HepG2 (cell line): ENCODE data around the gene CD28. TPM values are rescaled to one million over a fixed set of nuclear protein-coding genes. Genes with fewer than 3 reads are reported as not detected.

ENCODE experiments used
- ATAC-seq: fragments of 200-7000 bp; cut with Tn5 transposase; 3 replicates; pipeline ENCODE4 v1.9.1; 2020; ENCODE audit warnings: mild to moderate bottlenecking, moderate library complexity
- BruUV-seq: library from RNA; stranded (reverse); fragments of 400-500 nt; replicated peaks from 2 replicates; lab custom pipeline; 2021; lab: Mats Ljungman, UMichigan
- CTCF ChIA-PET: fragments of 300-600 bp; formaldehyde crosslinking; extraction: SDS; loops from one replicate; lab custom pipeline; 2021; ENCODE audit warnings: low total read pairs, inconsistent platforms, low intra/inter-chr PET ratio; lab: Yijun Ruan, JAX
- POLR2A ChIA-PET: fragments of 350-600 bp; sonication (Branson Sonifier 250); formaldehyde crosslinking; loops from one replicate; lab custom pipeline; 2020; ENCODE audit warnings: antibody characterized with exemption, inconsistent platforms; lab: Yijun Ruan, JAX
- DNase-seq: peaks from one replicate; pipeline ENCODE4 v3.0.0-alpha.2; 2015; ENCODE audit warnings: low spot score
- FAIRE-seq: peaks from 3 replicates; lab custom pipeline; 2011; peaks lifted over from hg19 to GRCh38; lab: Jason Lieb, UNC
- H2AFZ ChIP-seq: one replicate; pipeline ENCODE4 v1.6.1; 2011; ENCODE audit warnings: low read length, inconsistent platforms
- H3K27ac ChIP-seq: fragments of 300-600 bp; 3 replicates; pipeline ENCODE4 v1.8.0; 2011; ENCODE audit warnings: mixed run types, mild to moderate bottlenecking, mixed read lengths, low read length, inconsistent platforms; ENCODE audit not compliant: insufficient read depth; ENCODE audit errors: extremely low read length
- H3K27me3 ChIP-seq, 2 experiments: fragments of 200-600 bp in 1 of 2; 2 replicates in 1 of 2; 3 replicates in 1 of 2; pipeline versions ENCODE4 v1.6.0 to v1.8.0; 2011; ENCODE audit warnings: low read length in 2 of 2, mild to moderate bottlenecking in 2 of 2, moderate library complexity in 2 of 2, inconsistent platforms in 1 of 2; ENCODE audit not compliant: insufficient read depth in 2 of 2, control insufficient read depth in 1 of 2
- H3K36me3 ChIP-seq, 2 experiments: fragments of 200-600 bp in 1 of 2; replicated peaks in 1 of 2; 2 replicates in 1 of 2; 3 replicates in 1 of 2; pipeline versions ENCODE4 v1.5.1 to v1.8.0; 2011; ENCODE audit warnings: low read length in 2 of 2, inconsistent platforms in 1 of 2; ENCODE audit not compliant: insufficient read depth in 2 of 2, control insufficient read depth in 1 of 2
- H3K4me1 ChIP-seq: 2 replicates; pipeline ENCODE4 v1.5.1; 2012; ENCODE audit warnings: low read length, inconsistent platforms; ENCODE audit not compliant: insufficient read depth
- H3K4me2 ChIP-seq: 2 replicates; pipeline ENCODE4 v1.6.0; 2011; ENCODE audit warnings: low read depth, low read length, inconsistent platforms
- H3K4me3 ChIP-seq, 3 experiments: fragments of 200-600 bp in 1 of 3; sonication (generic), shearing (Covaris generic) in 1 of 3; replicated peaks in 1 of 3; 2 replicates each; pipeline ENCODE4 v1.5.1; 2011 to 2016; ENCODE audit warnings: low read length in 3 of 3, inconsistent platforms in 2 of 3, low read depth in 2 of 3, mild to moderate bottlenecking in 2 of 3, control low read depth in 1 of 3, mixed read lengths in 1 of 3; ENCODE audit not compliant: insufficient read depth in 1 of 3
- H3K79me2 ChIP-seq: one replicate; pipeline ENCODE4 v1.6.1; 2011; ENCODE audit warnings: low read length, inconsistent platforms; ENCODE audit not compliant: insufficient read depth
- H3K9ac ChIP-seq: 2 replicates; pipeline ENCODE4 v1.6.0; 2011; ENCODE audit warnings: mild to moderate bottlenecking, low read depth, low read length, inconsistent platforms; ENCODE audit not compliant: insufficient read depth
- H3K9me3 ChIP-seq: 2 replicates; pipeline ENCODE4 v1.5.1; 2012; ENCODE audit warnings: mild to moderate bottlenecking, low read length
- H4K20me1 ChIP-seq: 2 replicates; pipeline ENCODE4 v1.6.0; 2011; ENCODE audit warnings: inconsistent platforms, mild to moderate bottlenecking, low read length, moderate library complexity; ENCODE audit not compliant: insufficient read depth
- FOXA1 ChIP-seq, 2 experiments: fragments of 450-650 bp in 1 of 2; sonication (generic) in 1 of 2; formaldehyde crosslinking in 1 of 2; IDR thresholded peaks; 2 replicates each; pipeline versions ENCODE4 v1.4.0 to v1.6.1; 2016 to 2020; ENCODE audit warnings: missing genetic modification reagents in 1 of 2
- HNRNPH1 ChIP-seq: fragments of 200-400 bp; formaldehyde crosslinking; optimal IDR thresholded peaks from 2 replicates; pipeline ENCODE3; 2017; ENCODE audit warnings: mild to moderate bottlenecking, low read depth, low read length
- HNRNPL ChIP-seq: fragments of 200-400 bp; formaldehyde crosslinking; IDR thresholded peaks from 2 replicates; pipeline ENCODE4 v1.6.1; 2017; ENCODE audit warnings: mild to moderate bottlenecking, low read depth, low read length
- JUNB ChIP-seq: sonication (generic); formaldehyde crosslinking; IDR thresholded peaks from 2 replicates; pipeline ENCODE4 v1.8.0; 2022; ENCODE audit warnings: missing genetic modification reagents, mild to moderate bottlenecking, borderline replicate concordance
- NR1H2 ChIP-seq: sonication (generic); formaldehyde crosslinking; IDR thresholded peaks from 2 replicates; pipeline ENCODE4 v1.8.1; 2022; ENCODE audit warnings: low read depth, missing genetic modification reagents, borderline replicate concordance
- YEATS2 ChIP-seq: sonication (generic); formaldehyde crosslinking; IDR thresholded peaks from 2 replicates; pipeline ENCODE4 v1.4.0; 2020; ENCODE audit warnings: missing genetic modification reagents, borderline replicate concordance
- ZMAT3 ChIP-seq: sonication (generic); formaldehyde crosslinking; conservative IDR thresholded peaks from 2 replicates; pipeline ENCODE4 v1.7.0; 2021; ENCODE audit warnings: missing genetic modification reagents
- ZMYM3 ChIP-seq: sonication (generic); formaldehyde crosslinking; IDR thresholded peaks from 2 replicates; pipeline ENCODE4 v1.5.1; 2020; ENCODE audit warnings: mild to moderate bottlenecking, missing genetic modification reagents
- WGBS: methylation state at CpG from one replicate; pipeline ENCODE4 v1.1.6; 2017; ENCODE audit warnings: low lambda C conversion rate; 5-methylcytosine and 5-hydroxymethylcytosine counted together
- in situ Hi-C: cut with HindIII; loops from 2 replicates; pipeline ENCODE4 v1.10.0; 2017; ENCODE audit warnings: low pct_unique_long_range_greater_than_20kb; ENCODE audit not compliant: extremely low pct_ligation_motif_present
- intact Hi-C: fragments of 100-400 bp; cut with micrococcal nuclease; formaldehyde crosslinking; loops from one replicate; pipeline ENCODE4 v1.10.0; 2022; ENCODE audit not compliant: unreplicated experiment
- polyA plus RNA-seq, 8 experiments: library from polyadenylated mRNA; depleted of rRNA in 3 of 8; stranded (reverse) in 7 of 8; unstranded in 1 of 8; fragments of >200 nt; fragmentation: Illumina TruSeq in 4 of 8; extraction: Trizol in 4 of 8; gene quantifications; 2 replicates each; pipeline versions ENCODE4 v1.2.1 to v1.2.3, GENCODE V29; 2011 to 2016; ENCODE audit warnings: low read depth in 4 of 8, missing spikeins in 1 of 8, mixed read lengths in 1 of 8; ENCODE audit not compliant: insufficient read depth in 1 of 8
- total RNA-seq, 5 experiments: library from RNA; depleted of rRNA; stranded (reverse); fragments of >200 nt; fragmentation: Illumina TruSeq; extraction: Trizol; gene quantifications; 2 replicates each; pipeline ENCODE4 v1.2.3, GENCODE V29; 2016; ENCODE audit warnings: low read depth in 1 of 5
- TF ChIP-seq, protein P1 (sequence below): sonication (generic); formaldehyde crosslinking; conservative IDR thresholded peaks from 2 replicates; pipeline ENCODE4 v1.8.1; 2023; ENCODE audit warnings: missing genetic modification reagents
- TF ChIP-seq, protein P2 (sequence below): IDR thresholded peaks from 2 replicates; pipeline ENCODE4 v1.6.1; 2016; ENCODE audit warnings: missing biosample characterization, missing genetic modification reagents, low read depth
- TF ChIP-seq, protein P3 (sequence below): sonication (generic); formaldehyde crosslinking; IDR thresholded peaks from 2 replicates; pipeline ENCODE4 v1.5.0; 2020; ENCODE audit warnings: missing genetic modification reagents, mild to moderate bottlenecking, borderline replicate concordance
- TF ChIP-seq, protein P4 (sequence below): sonication (generic); formaldehyde crosslinking; IDR thresholded peaks from 2 replicates; pipeline ENCODE4 v1.8.0; 2022; ENCODE audit warnings: missing genetic modification reagents, mild to moderate bottlenecking, moderate library complexity, borderline replicate concordance

Gene CD28
- total and polyA plus RNA-seq, 2 of the 13 experiments (the other 11 are each of a cell fraction or from before 2014, with no cell fraction given): not detected

DNA sequence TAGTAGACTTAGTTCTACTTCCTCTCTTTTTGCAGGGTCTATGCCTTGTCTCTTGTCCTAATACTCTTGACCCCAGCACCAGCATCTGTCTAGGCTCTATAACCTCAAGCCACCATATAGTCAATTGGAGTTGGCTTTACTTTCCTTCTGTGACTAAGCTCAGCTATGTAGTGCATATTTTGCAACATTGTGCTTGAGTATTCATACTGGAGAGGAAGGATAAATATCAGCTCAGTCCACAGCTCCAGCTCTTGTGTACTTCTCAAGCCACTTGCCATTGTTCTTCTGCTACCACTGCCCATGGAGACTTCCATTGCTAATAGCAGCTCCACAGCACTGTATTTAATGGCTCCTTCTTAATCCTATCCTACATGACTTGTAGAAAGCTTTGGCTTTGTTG is 35.5 kb upstream of the CD28 start:
- H4K20me1 ChIP-seq: no peaks in the 10 kb centered on the region
- H3K27ac ChIP-seq: no peak overlapping the region
- H2AFZ ChIP-seq: no peak overlapping the region
- DNase-seq (no peak), ATAC-seq (no peak; the same call in 2 of the 3 replicates), FAIRE-seq (no peak)
- no peak overlapping the region for H3K4me3 ChIP-seq
- intact Hi-C loops (no loop called here), in situ Hi-C loops (loop anchor here (25.0 kb wide), 1 partner anchor 434 kb away; the partner anchor contains the start of gene CYP20A1)
- TF ChIP-seq ZMYM3 (CRISPR knock-in tag): no peak
- TF ChIP-seq, protein P1, sequence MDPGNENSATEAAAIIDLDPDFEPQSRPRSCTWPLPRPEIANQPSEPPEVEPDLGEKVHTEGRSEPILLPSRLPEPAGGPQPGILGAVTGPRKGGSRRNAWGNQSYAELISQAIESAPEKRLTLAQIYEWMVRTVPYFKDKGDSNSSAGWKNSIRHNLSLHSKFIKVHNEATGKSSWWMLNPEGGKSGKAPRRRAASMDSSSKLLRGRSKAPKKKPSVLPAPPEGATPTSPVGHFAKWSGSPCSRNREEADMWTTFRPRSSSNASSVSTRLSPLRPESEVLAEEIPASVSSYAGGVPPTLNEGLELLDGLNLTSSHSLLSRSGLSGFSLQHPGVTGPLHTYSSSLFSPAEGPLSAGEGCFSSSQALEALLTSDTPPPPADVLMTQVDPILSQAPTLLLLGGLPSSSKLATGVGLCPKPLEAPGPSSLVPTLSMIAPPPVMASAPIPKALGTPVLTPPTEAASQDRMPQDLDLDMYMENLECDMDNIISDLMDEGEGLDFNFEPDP (CRISPR knock-in tag): 0 out of 2 replicates have a peak, but pooled peaks have one; percentile 36
- POLR2A ChIA-PET: interaction anchor here (1.5 kb wide), 1 partner anchor 143 kb away, joined by 4 read pairs; no protein-coding TSS in a partner anchor
- H3K36me3 ChIP-seq: no peaks in the 10 kb centered on the region
- H3K4me2 ChIP-seq: no peak overlapping the region
- CTCF ChIA-PET: no interaction called here
- no peaks in the 10 kb centered on the region for H3K79me2 ChIP-seq
- no TSS peak for BruUV-seq
- H3K9ac ChIP-seq: no peak overlapping the region
- no peaks in the 10 kb centered on the region for H3K9me3 ChIP-seq
- no peaks in the 10 kb centered on the region for H3K27me3 ChIP-seq
- H3K4me1 ChIP-seq: no peaks in the 10 kb centered on the region

DNA sequence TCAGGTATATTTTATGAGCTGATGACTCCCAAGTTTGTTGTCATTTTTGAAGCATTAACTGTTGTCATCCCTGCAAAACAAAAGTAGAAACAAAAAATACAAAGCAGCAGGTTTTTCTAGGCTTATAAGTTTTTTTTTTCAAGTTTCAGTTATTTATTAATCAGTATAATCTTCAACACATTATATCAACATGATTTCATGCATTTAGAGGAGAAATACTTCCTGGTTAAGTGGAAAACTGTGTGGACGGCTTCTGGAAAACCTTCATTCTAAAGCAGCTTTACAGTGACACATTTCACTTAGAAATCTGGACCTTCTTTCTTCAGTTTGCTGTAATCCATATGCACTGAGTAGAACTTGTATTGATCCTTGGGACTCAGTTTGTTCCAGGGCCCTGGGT is 34.6 kb upstream of the CD28 start:
- intact Hi-C loops: no loop called here
- H3K9me3 ChIP-seq: no peaks in the 10 kb centered on the region
- TF ChIP-seq, protein P2, sequence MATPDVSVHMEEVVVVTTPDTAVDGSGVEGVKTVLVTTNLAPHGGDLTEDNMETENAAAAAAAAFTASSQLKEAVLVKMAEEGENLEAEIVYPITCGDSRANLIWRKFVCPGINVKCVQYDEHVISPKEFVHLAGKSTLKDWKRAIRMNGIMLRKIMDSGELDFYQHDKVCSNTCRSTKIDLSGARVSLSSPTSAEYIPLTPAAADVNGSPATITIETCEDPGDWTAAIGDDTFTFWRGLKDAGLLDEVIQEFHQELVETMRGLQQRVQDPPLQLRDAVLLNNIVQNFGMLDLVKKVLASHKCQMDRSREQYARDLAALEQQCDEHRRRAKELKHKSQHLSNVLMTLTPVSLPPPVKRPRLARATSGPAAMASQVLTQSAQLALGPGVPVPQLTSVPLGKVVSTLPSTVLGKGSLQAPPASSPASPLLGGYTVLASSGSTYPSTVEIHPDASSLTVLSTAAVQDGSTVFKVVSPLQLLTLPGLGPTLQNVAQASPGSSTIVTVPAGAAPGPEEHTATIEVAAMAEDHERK (CRISPR knock-in tag): no peak
- TF ChIP-seq YEATS2 (no peak), HNRNPL (no peak), HNRNPH1 (no peak), JUNB (CRISPR knock-in tag) (no peak), NR1H2 (no peak), FOXA1 (IDR thresholded peaks at IDR 0.05) (no peak), FOXA1 (CRISPR knock-in tag; IDR thresholded peaks at IDR 0.05) (no peak), ZMAT3 (CRISPR knock-in tag) (no peak)
- TF ChIP-seq, protein P3, sequence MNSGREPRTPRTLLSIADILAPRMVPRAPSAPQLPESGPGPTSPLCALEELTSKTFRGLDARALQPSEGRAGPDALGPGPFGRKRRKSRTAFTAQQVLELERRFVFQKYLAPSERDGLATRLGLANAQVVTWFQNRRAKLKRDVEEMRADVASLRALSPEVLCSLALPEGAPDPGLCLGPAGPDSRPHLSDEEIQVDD (CRISPR knock-in tag): no peak
- TF ChIP-seq, protein P4, sequence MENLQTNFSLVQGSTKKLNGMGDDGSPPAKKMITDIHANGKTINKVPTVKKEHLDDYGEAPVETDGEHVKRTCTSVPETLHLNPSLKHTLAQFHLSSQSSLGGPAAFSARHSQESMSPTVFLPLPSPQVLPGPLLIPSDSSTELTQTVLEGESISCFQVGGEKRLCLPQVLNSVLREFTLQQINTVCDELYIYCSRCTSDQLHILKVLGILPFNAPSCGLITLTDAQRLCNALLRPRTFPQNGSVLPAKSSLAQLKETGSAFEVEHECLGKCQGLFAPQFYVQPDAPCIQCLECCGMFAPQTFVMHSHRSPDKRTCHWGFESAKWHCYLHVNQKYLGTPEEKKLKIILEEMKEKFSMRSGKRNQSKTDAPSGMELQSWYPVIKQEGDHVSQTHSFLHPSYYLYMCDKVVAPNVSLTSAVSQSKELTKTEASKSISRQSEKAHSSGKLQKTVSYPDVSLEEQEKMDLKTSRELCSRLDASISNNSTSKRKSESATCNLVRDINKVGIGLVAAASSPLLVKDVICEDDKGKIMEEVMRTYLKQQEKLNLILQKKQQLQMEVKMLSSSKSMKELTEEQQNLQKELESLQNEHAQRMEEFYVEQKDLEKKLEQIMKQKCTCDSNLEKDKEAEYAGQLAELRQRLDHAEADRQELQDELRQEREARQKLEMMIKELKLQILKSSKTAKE: no peak

More for the DNA sequence above, 34.6 kb upstream of the CD28 start:
- DNase-seq (no peak), FAIRE-seq (no peak), ATAC-seq (no peak)
- ChIA-PET CTCF (no interaction called here), POLR2A (interaction anchor here (1.5 kb wide), 1 partner anchor 142 kb away, joined by 4 read pairs; no protein-coding TSS in a partner anchor)
- H3K36me3 ChIP-seq: no peaks in the 10 kb centered on the region
- no peaks in the 10 kb centered on the region for H3K4me1 ChIP-seq
- no peaks in the 10 kb centered on the region for H3K79me2 ChIP-seq
- H3K4me3 ChIP-seq: no peak overlapping the region
- H3K27ac ChIP-seq: no peak overlapping the region
- H2AFZ ChIP-seq: no peak overlapping the region
- no peak overlapping the region for H3K9ac ChIP-seq
- in situ Hi-C loops: loop anchor here (25.0 kb wide), 1 partner anchor 435 kb away; the partner anchor contains the start of gene CYP20A1
- BruUV-seq: no TSS peak
- no peak overlapping the region for H3K4me2 ChIP-seq
- no peaks in the 10 kb centered on the region for H3K27me3 ChIP-seq
- WGBS: 76% methylated on average over 1 of the region's 1 CpG
- no peaks in the 10 kb centered on the region for H4K20me1 ChIP-seq
